Hair follicular keratinocyte (primary cell): ENCODE results near the gene SLC44A5. TPM values are rescaled to one million over a fixed set of nuclear protein-coding genes. Genes with fewer than 3 reads are reported as not detected.

Source experiments
- total RNA-seq: library from RNA; depleted of rRNA; stranded (reverse); fragments of >200 nt; gene quantifications from 2 replicates; pipeline ENCODE4 v1.2.3, GENCODE V29; 2015

SLC44A5 gene
- 1.3 and 2.0 TPM in 2 replicates for total RNA-seq

DNA sequence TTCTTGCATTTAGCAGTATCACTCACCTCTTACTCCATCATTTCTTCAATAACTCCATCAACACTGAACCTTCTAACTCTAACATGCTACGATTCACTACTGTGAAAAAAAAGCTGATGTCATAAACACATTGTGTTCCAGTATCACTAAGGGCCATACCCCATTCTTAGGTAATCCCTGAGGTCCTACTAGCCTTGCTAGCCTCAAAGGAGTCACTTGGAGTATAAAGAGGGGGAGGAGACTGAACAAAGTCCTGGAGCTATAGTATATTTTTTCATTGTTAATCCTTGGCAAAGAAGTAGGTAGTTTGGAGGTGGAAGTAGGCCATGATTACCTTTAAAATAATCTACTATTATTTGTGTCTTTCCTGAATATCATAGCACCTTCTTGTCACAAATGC is at the start of gene SLC44A5:
TSS of gene SLC44A5 (minus strand) at position 101 of the 400 bp plus-strand sequence. CDS start 69,667 bp downstream, outside the sequence.

Other genes starting within 250 kb of the SLC44A5 start
- 28.4 and 28.9 TPM in 2 replicates for gene ACADM, start 113.6 kb upstream of the SLC44A5 start, total RNA-seq
- gene RABGGTB, start 175.1 kb upstream of the SLC44A5 start, total RNA-seq, result 75.3 and 84.7 TPM in 2 replicates
- gene MSH4, start 185.8 kb upstream of the SLC44A5 start, total RNA-seq, result 0.15 TPM in 1 of 2 replicates, not detected in the other